HG02981 (cell line): ENCODE results near the gene TRIM51G.
"Not testable (repeated sequence)": the region's sequence is repeated elsewhere in the genome, so short reads cannot be mapped to it uniquely, and the experiment has no call there.

Source experiments
- ATAC-seq: cut with Tn5 transposase; IDR thresholded peaks from one replicate; pipeline ENCODE4 v1.9.1; 2021; ENCODE audit warnings: mild to moderate bottlenecking, moderate library complexity; ENCODE audit not compliant: unreplicated experiment

Gene TRIM51G

GRCh38 chr11:48983785-48984184 lies at the start of gene TRIM51G:
TRIM51G (minus strand) TSS chr11:48983885; CDS start chr11:48981695, 2,190 bp downstream.
- not testable (repeated sequence) for ATAC-seq

- not testable (repeated sequence) for ATAC-seq
Observed at GRCh38 chr11:49028523-49028922, 44.8 kb upstream of the TRIM51G start, which contains the start of gene TRIM49B. TRIM49B (plus strand) TSS chr11:49028823; CDS start chr11:49031600, 2,777 bp downstream.

GRCh38 chr11:48968592-48968991 lies 15.1 kb downstream of the TRIM51G start:
- not testable (repeated sequence) for ATAC-seq

GRCh38 chr11:48955315-48956049 lies 28.2 kb downstream of the TRIM51G start:
- not testable (repeated sequence) for ATAC-seq

- not testable (repeated sequence) for ATAC-seq
Observed at GRCh38 chr11:48945796-48946195, 37.9 kb downstream of the TRIM51G start.
